AG09309 (cell line): ENCODE measurements around the gene CERKL.

ENCODE experiments used
- DNase-seq: peaks from one replicate; pipeline ENCODE4 v3.0.0-alpha.2; 2010; ENCODE audit warnings: low read depth
- H3K4me3 ChIP-seq: 2 replicates; pipeline ENCODE4 v1.5.1; 2011; ENCODE audit warnings: mild to moderate bottlenecking, low read depth, low read length, moderate library complexity; ENCODE audit not compliant: control insufficient read depth
- CTCF ChIP-seq: IDR thresholded peaks from 2 replicates; pipeline ENCODE4 v1.5.1; 2011; ENCODE audit warnings: mild to moderate bottlenecking, low read depth, low read length, inconsistent platforms; ENCODE audit not compliant: insufficient read depth, control insufficient read depth; ENCODE audit errors: missing control alignments

CERKL gene

DNA sequence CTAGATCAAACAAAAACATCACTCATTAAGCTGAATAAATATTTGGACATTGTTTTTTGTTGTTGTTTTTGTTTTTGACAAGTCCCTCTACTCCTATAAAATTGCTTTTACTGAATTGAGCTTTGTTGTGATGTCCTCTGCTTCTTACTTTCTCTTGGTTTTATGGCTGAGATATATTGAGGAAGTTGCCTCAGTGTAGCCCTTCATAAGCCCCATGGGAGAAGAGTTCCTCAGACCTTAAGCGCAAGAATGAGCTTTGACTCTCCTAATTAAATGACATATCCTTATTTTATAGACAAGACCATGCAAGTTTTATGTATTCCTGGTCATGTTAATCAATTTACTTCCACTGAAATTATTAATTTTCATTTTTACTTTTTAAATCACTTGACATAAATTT, 54.9 kb downstream of the CERKL start:
- no peak overlapping the region for H3K4me3 ChIP-seq
- no peak for DNase-seq
- no peak for TF ChIP-seq CTCF

DNA sequence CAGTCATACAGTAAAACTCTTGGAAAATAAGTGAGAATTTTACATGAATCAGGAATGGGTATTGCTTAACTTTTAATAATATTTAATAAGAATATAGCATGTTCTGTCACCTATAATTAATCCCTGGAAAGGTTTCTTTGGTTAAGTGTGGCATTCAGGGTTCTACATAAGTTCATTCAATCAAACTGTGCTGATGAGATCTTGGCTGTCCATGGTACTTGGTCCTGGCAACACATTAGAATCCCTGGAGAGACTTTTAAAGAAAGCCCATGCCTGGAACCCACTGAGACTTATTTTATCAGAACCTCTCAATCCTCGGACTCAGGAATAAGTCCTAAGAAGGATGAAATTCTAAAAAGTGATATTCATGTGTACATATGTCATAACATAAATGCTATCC, 60.3 kb downstream of the CERKL start:
- DNase-seq = no peak

DNA sequence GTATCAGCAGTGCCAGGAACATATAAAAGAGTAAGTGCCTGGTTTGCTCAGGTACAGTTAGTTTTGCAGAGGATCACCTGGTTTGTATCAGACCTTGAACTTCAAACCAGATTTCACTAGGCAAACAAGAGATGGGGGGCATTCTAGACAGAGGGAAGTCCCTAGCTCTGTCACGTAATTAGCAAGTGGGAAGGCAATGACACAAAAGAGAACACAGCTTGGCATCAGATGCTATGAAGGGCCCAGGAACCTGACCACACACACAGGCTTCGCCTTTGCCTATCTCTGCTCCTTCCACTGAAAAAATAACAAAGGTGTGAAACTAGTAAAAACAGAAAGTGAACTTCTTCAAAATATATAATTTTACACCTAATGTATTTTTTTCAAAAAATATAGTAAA, 62.6 kb downstream of the CERKL start:
- H3K4me3 ChIP-seq = no peak overlapping the region
- DNase-seq = no peak
- no peak for TF ChIP-seq CTCF

More for the DNA sequence above, 60.3 kb downstream of the CERKL start:
- H3K4me3 ChIP-seq = no peak overlapping the region
- TF ChIP-seq CTCF = no peak

GRCh38 chr2:181589779-181590178, 67.1 kb downstream of the CERKL start:
- H3K4me3 ChIP-seq = no peak overlapping the region
- DNase-seq = no peak
- no peak for TF ChIP-seq CTCF

GRCh38 chr2:181588546-181588945, 68.4 kb downstream of the CERKL start:
- H3K4me3 ChIP-seq = no peak overlapping the region
- DNase-seq = no peak
- TF ChIP-seq CTCF = no peak

GRCh38 chr2:181586569-181587081, 70.3 kb downstream of the CERKL start:
- no peak overlapping the region for H3K4me3 ChIP-seq
- TF ChIP-seq CTCF = no peak
- no peak for DNase-seq

GRCh38 chr2:181585732-181586131, 71.2 kb downstream of the CERKL start:
- H3K4me3 ChIP-seq = no peak overlapping the region
- DNase-seq = no peak
- no peak for TF ChIP-seq CTCF
